Activated CD4-positive, alpha-beta memory T cell treated with anti-CD3 and anti-CD28 coated beads, Interleukin-2, amount 10 ng/mL, durations not matched to agents 7 days and 5 days (primary cell): ENCODE measurements around the gene ZNF594. TPM values are rescaled to one million over a fixed set of nuclear protein-coding genes. Genes with fewer than 3 reads are reported as not detected.
A peak's percentile ranks its signal among the peaks of the same experiment; 100 is the strongest.
"Not testable (repeated sequence)": the region's sequence is repeated elsewhere in the genome, so short reads cannot be mapped to it uniquely, and the experiment has no call there.

ENCODE experiments used
- CTCF ChIA-PET: fragments of 350-600 bp; sonication (Branson Sonifier 250); formaldehyde crosslinking; loops from one replicate; lab custom pipeline; 2021; ENCODE audit warnings: antibody characterized with exemption, inconsistent platforms; lab: Charles Lee
- POLR2A ChIA-PET: fragments of 350-600 bp; sonication (Branson Sonifier 250); formaldehyde crosslinking; loops from one replicate; lab custom pipeline; 2021; ENCODE audit warnings: antibody characterized with exemption; lab: Charles Lee
- DNase-seq: peaks from one replicate; pipeline ENCODE4 v3.0.0-alpha.2; 2020
- H3K27ac Mint-ChIP-seq: one replicate; pipeline ENCODE4 v1.8.0; 2021; ENCODE audit warnings: mild to moderate bottlenecking, mixed read lengths
- H3K27me3 Mint-ChIP-seq: one replicate; pipeline ENCODE4 v1.8.0; 2021; ENCODE audit warnings: mixed read lengths
- H3K36me3 Mint-ChIP-seq: one replicate; pipeline ENCODE4 v1.8.0; 2021; ENCODE audit warnings: low read depth, mixed read lengths
- H3K4me1 Mint-ChIP-seq: one replicate; pipeline ENCODE4 v1.8.0; 2021; ENCODE audit warnings: mixed read lengths
- H3K4me3 Mint-ChIP-seq: one replicate; pipeline ENCODE4 v1.8.0; 2021; ENCODE audit warnings: mild to moderate bottlenecking, mixed read lengths
- H3K9me3 Mint-ChIP-seq: one replicate; pipeline ENCODE4 v1.8.0; 2021; ENCODE audit warnings: mixed read lengths
- total RNA-seq, 2 experiments: library from RNA; stranded (reverse); gene quantifications; one replicate each; pipeline ENCODE4 v1.2.3, GENCODE V29; 2021

ZNF594 gene
- total RNA-seq = 1 to 10 TPM; 7.0 to 8.6 TPM

GRCh38 chr17:5191541-5192417 lies at the start of gene ZNF594:
ZNF594 (minus strand) TSS chr17:5191868; CDS start chr17:5184256, 7,612 bp downstream.
- H3K27ac Mint-ChIP-seq = peak within 1 kb of the TSS; percentile 87
- peak; percentile 97 for DNase-seq
- H3K4me3 Mint-ChIP-seq = peak within 1 kb of the TSS; percentile 93
- H3K9me3 Mint-ChIP-seq = peaks cover 26% of the 10 kb centered on the region
- CTCF ChIA-PET = interaction anchor here (0.6 to 2.0 kb wide), 11 partner anchors 9 to 295 kb away, joined by 3 to 7 read pairs (median 4); partner anchors contain the start of genes C1QBP, DERL2, MIS12 and ZFP3
- POLR2A ChIA-PET = interaction anchor here (0.5 to 2.6 kb wide), 12 partner anchors 10 to 276 kb away, joined by 3 to 14 read pairs (median 6); partner anchors contain the start of genes DHX33, NUP88, RABEP1 and RPAIN
- peaks cover 33% of the 10 kb centered on the region for H3K4me1 Mint-ChIP-seq
- no peaks in the 10 kb centered on the region for H3K27me3 Mint-ChIP-seq
- H3K36me3 Mint-ChIP-seq = peaks cover 38% of the 10 kb centered on the region

- POLR2A ChIA-PET, H3K36me3 Mint-ChIP-seq: not testable (repeated sequence)
These were observed 48.1 kb upstream of the ZNF594 start for GRCh38 chr17:5239769-5240168.

GRCh38 chr17:5238333-5238732 lies 46.7 kb upstream of the ZNF594 start:
- H3K27me3 Mint-ChIP-seq = no peaks in the 10 kb centered on the region
- H3K4me3 Mint-ChIP-seq = no peak overlapping the region
- H3K27ac Mint-ChIP-seq = no peak overlapping the region
- no peaks in the 10 kb centered on the region for H3K36me3 Mint-ChIP-seq
- POLR2A ChIA-PET = no interaction called here
- peaks cover 23% of the 10 kb centered on the region for H3K4me1 Mint-ChIP-seq
- CTCF ChIA-PET = interaction anchor here (1.0 to 3.1 kb wide), 4 partner anchors 11 to 43 kb away, joined by 3 to 15 read pairs (median 3); partner anchors contain the start of gene RABEP1
- no peak for DNase-seq
- H3K9me3 Mint-ChIP-seq = no peaks in the 10 kb centered on the region

More at GRCh38 chr17:5239769-5240168, 48.1 kb upstream of the ZNF594 start:
- H3K27ac Mint-ChIP-seq, CTCF ChIA-PET, H3K4me3 Mint-ChIP-seq, H3K27me3 Mint-ChIP-seq, DNase-seq, H3K9me3 Mint-ChIP-seq: not testable (repeated sequence)
- H3K4me1 Mint-ChIP-seq = peaks cover 23% of the 10 kb centered on the region

DNA sequence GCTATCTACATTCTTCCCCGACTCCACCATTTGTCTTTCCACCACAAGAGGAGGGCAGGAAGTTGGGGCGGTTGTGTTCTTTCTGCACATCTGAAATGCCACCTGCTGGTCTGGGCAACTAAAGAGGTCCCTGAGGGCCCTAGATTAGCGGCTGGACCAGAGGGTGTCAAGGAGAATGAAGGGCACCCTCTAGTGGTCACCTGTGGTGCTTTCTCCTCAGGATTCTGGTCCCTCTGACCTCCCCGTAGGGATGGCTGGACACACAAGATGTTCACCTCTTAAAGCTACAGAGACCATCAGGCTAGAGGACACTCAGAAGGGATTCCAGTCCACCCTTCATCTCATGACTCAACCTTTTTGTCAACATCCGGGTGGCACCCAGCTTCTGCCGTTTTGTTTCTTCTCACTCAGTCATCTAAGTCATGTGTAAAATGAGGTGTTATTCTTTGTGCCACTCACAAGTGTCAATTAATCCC lies 45.9 kb upstream of the ZNF594 start:
- H3K9me3 Mint-ChIP-seq = no peaks in the 10 kb centered on the region
- H3K27ac Mint-ChIP-seq = no peak overlapping the region
- H3K36me3 Mint-ChIP-seq = no peaks in the 10 kb centered on the region
- POLR2A ChIA-PET = no interaction called here
- no peak overlapping the region for H3K4me3 Mint-ChIP-seq
- CTCF ChIA-PET = interaction anchor here (0.5 to 3.1 kb wide), 6 partner anchors 11 to 1731 kb away, joined by 3 to 15 read pairs (median 3); partner anchors contain the start of gene RABEP1
- no peaks in the 10 kb centered on the region for H3K27me3 Mint-ChIP-seq
- peak; percentile 50 for DNase-seq
- peaks cover 16% of the 10 kb centered on the region for H3K4me1 Mint-ChIP-seq

- H3K9me3 Mint-ChIP-seq = no peaks in the 10 kb centered on the region
- H3K27me3 Mint-ChIP-seq = no peaks in the 10 kb centered on the region
- H3K27ac Mint-ChIP-seq = no peak overlapping the region
These were observed 45.4 kb upstream of the ZNF594 start for GRCh38 chr17:5236938-5237540.

DNA sequence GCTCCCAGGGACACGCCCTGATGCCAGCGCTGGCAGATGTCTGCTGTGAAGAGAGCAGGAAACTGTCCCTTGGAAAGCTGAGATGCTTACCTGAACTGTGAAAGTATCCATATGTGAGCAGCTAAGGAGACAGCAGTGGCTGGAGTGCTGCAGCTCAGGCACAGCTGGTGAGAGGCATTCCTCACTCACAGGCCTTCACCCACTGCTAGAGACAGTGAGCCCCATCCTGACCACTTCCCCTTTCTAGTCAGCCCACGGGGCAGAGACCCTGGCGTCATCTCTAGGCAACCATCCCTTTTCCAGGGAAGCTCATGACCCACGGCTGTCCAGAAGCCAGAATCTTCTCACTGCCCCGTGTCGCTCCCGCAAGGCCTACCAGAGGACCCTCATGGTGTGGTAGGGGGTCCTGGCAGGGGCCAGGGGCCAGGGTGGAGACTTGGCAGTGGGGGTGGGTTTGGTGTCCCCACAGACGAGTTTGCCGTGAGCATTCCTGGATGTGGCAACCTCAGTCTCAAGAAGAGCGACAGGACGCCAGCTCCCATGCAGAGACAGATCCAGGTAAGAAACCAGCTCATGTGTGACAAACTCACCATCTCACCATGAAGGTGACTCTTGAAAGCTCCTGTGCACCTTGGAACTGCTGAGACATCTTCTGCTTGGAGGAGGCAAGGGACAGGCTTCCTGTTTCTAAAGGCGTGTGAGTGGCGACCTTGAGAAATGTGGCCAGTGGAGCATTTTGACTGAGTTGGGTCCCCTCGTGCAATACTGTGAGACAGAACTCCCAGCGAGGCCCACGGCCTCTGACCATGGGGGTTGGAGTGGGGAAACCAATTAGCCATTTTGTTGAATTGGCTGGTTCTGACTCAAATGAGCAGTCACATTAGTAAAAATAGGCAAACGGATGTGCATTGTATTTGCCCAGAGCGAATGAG lies 43.2 kb upstream of the ZNF594 start, which contains the start of gene SCIMP:
Gene SCIMP (minus strand): TSS at position 216 of the 932 bp plus-strand sequence. CDS start 105 bp downstream, at position 111.
- Mint-ChIP-seq H3K9me3 (no peaks in the 10 kb centered on the region), H3K27ac (no peak within 1 kb of the TSS), H3K4me3 (no peak within 1 kb of the TSS), H3K4me1 (peaks cover 10% of the 10 kb centered on the region), H3K27me3 (no peaks in the 10 kb centered on the region), H3K36me3 (no peaks in the 10 kb centered on the region)
- POLR2A ChIA-PET = no interaction called here
- DNase-seq = no peak
- CTCF ChIA-PET = interaction anchor here (0.6 to 1.7 kb wide), 2 partner anchors 44 to 170 kb away, joined by 3 to 5 read pairs; partner anchors contain the start of gene ZNF594

More at GRCh38 chr17:5236938-5237540, 45.4 kb upstream of the ZNF594 start:
- POLR2A ChIA-PET = no interaction called here
- CTCF ChIA-PET = interaction anchor here (1.1 to 3.1 kb wide), 3 partner anchors 10 to 96 kb away, joined by 3 to 15 read pairs (median 3); partner anchors contain the start of gene RABEP1
- no peak for DNase-seq
- peaks cover 12% of the 10 kb centered on the region for H3K4me1 Mint-ChIP-seq
- H3K4me3 Mint-ChIP-seq = no peak overlapping the region
- H3K36me3 Mint-ChIP-seq = no peaks in the 10 kb centered on the region

DNA sequence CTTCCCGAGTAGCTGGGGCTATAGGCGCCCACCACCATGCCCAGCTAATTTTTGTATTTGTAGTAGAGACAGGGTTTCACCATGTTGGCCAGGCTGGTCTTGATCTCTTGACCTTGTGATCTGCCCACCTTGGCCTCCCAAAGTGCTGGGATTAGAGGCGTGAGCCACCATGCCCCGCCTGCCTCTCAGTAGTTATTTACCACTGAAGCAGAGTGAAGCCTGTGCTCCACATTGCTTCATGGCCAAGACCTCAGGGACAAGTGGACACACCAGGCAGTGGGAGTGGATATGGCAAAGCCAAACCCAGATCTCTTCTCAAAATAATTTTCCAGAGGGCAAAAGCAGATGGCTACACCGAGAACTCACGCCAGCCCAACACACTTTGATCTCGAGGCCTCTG lies 41.8 kb upstream of the ZNF594 start:
- H3K9me3 Mint-ChIP-seq, H3K36me3 Mint-ChIP-seq, CTCF ChIA-PET, H3K4me3 Mint-ChIP-seq, H3K27me3 Mint-ChIP-seq, DNase-seq, H3K27ac Mint-ChIP-seq, POLR2A ChIA-PET: not testable (repeated sequence)
- peaks cover 12% of the 10 kb centered on the region for H3K4me1 Mint-ChIP-seq

GRCh38 chr17:5226940-5227878 lies 35.5 kb upstream of the ZNF594 start:
- Mint-ChIP-seq H3K27me3 (no peaks in the 10 kb centered on the region), H3K9me3 (no peaks in the 10 kb centered on the region), H3K27ac (peak overlapping the region; percentile 21), H3K4me1 (peaks cover 19% of the 10 kb centered on the region), H3K36me3 (no peaks in the 10 kb centered on the region), H3K4me3 (no peak overlapping the region)
- POLR2A ChIA-PET = no interaction called here
- CTCF ChIA-PET = interaction anchor here (2.7 kb wide), 1 partner anchor 10 kb away, joined by 15 read pairs; no protein-coding TSS in a partner anchor
- no peak for DNase-seq

GRCh38 chr17:5225668-5226457 lies 34.2 kb upstream of the ZNF594 start:
- no peaks in the 10 kb centered on the region for H3K9me3 Mint-ChIP-seq
- DNase-seq = no peak
- H3K27ac Mint-ChIP-seq = no peak overlapping the region
- no peak overlapping the region for H3K4me3 Mint-ChIP-seq
- POLR2A ChIA-PET = no interaction called here
- H3K36me3 Mint-ChIP-seq = no peaks in the 10 kb centered on the region
- CTCF ChIA-PET = interaction anchor here (0.7 to 2.7 kb wide), 2 partner anchors 11 to 164 kb away, joined by 3 to 15 read pairs; no protein-coding TSS in a partner anchor
- peaks cover 26% of the 10 kb centered on the region for H3K4me1 Mint-ChIP-seq
- H3K27me3 Mint-ChIP-seq = no peaks in the 10 kb centered on the region

- H3K27me3 Mint-ChIP-seq, H3K4me3 Mint-ChIP-seq, POLR2A ChIA-PET, H3K9me3 Mint-ChIP-seq, CTCF ChIA-PET, H3K36me3 Mint-ChIP-seq, H3K27ac Mint-ChIP-seq, DNase-seq: not testable (repeated sequence)
- peaks cover 18% of the 10 kb centered on the region for H3K4me1 Mint-ChIP-seq
These were observed 30.2 kb upstream of the ZNF594 start for GRCh38 chr17:5221912-5222311.
